Calu3 (cell line): ENCODE data around the gene ADD3. TPM values are rescaled to one million over a fixed set of nuclear protein-coding genes. Genes with fewer than 3 reads are reported as not detected.
"Not testable (repeated sequence)": the region's sequence is repeated elsewhere in the genome, so short reads cannot be mapped to it uniquely, and the experiment has no call there.

Experiments
- BruUV-seq: library from RNA; stranded (reverse); fragments of 400-500 nt; replicated peaks from 2 replicates; lab custom pipeline; 2021; lab: Mats Ljungman, UMichigan
- CTCF ChIA-PET: fragments of 300-600 bp; sonication (Branson Sonifier 250); formaldehyde crosslinking; loops from one replicate; lab custom pipeline; 2022; ENCODE audit warnings: antibody characterized with exemption; lab: Charles Lee
- DNase-seq: peaks from one replicate; pipeline ENCODE4 v3.0.0; 2022
- H3K27ac Mint-ChIP-seq: one replicate; pipeline ENCODE4 v1.8.0; 2022; ENCODE audit warnings: mixed read lengths; ENCODE audit not compliant: unreplicated experiment
- H3K27me3 Mint-ChIP-seq: one replicate; pipeline ENCODE4 v1.8.0; 2022; ENCODE audit warnings: mixed read lengths; ENCODE audit not compliant: unreplicated experiment
- H3K36me3 Mint-ChIP-seq: one replicate; pipeline ENCODE4 v1.8.0; 2022; ENCODE audit warnings: mild to moderate bottlenecking, moderate library complexity, mixed read lengths; ENCODE audit not compliant: insufficient read depth, unreplicated experiment
- H3K4me1 Mint-ChIP-seq: one replicate; pipeline ENCODE4 v1.8.0; 2022; ENCODE audit warnings: mild to moderate bottlenecking, low read depth, mixed read lengths; ENCODE audit not compliant: unreplicated experiment
- H3K4me3 Mint-ChIP-seq: one replicate; pipeline ENCODE4 v1.8.0; 2022; ENCODE audit warnings: mild to moderate bottlenecking, low read depth, moderate library complexity, mixed read lengths; ENCODE audit not compliant: unreplicated experiment
- H3K9me3 Mint-ChIP-seq: one replicate; pipeline ENCODE4 v1.8.0; 2022; ENCODE audit warnings: low read depth, mixed read lengths; ENCODE audit not compliant: unreplicated experiment
- CTCF ChIP-seq: fragments of 200-600 bp; IDR thresholded peaks from one replicate; pipeline ENCODE4 v1.8.0; 2022; ENCODE audit warnings: antibody characterized with exemption; ENCODE audit not compliant: unreplicated experiment
- intact Hi-C: fragments of 100-400 bp; cut with micrococcal nuclease; formaldehyde crosslinking; loops from one replicate; pipeline ENCODE4 v1.10.0; 2022; ENCODE audit not compliant: unreplicated experiment
- total RNA-seq: library from RNA; stranded (reverse); gene quantifications from 2 replicates; pipeline ENCODE4 v1.2.3, GENCODE V29; 2022

Gene ADD3
- total RNA-seq, 1 experiment from 2014 or later = 64.4 TPM

GRCh38 chr10:110107887-110108286 is 100.1 kb downstream of the ADD3 start:
- no TSS peak for BruUV-seq

GRCh38 chr10:110109511-110109910 is 101.7 kb downstream of the ADD3 start:
- no TSS peak for BruUV-seq
- Mint-ChIP-seq H3K36me3 (peaks cover 3% of the 10 kb centered on the region), H3K4me1 (no peaks in the 10 kb centered on the region), H3K27ac (no peak overlapping the region), H3K9me3 (no peaks in the 10 kb centered on the region), H3K4me3 (no peak overlapping the region), H3K27me3 (no peaks in the 10 kb centered on the region)
- CTCF ChIA-PET = no interaction called here
- no peak for DNase-seq
- intact Hi-C loops = loop anchor here (10.0 kb wide), 1 partner anchor 225 kb away; no protein-coding TSS in a partner anchor
- TF ChIP-seq CTCF = no peak

More at GRCh38 chr10:110107887-110108286, 100.1 kb downstream of the ADD3 start:
- CTCF ChIA-PET = no interaction called here
- Mint-ChIP-seq H3K36me3 (no peaks in the 10 kb centered on the region), H3K9me3 (no peaks in the 10 kb centered on the region), H3K27ac (no peak overlapping the region), H3K4me3 (no peak overlapping the region), H3K27me3 (no peaks in the 10 kb centered on the region), H3K4me1 (no peaks in the 10 kb centered on the region)
- no peak for TF ChIP-seq CTCF
- DNase-seq = no peak
- intact Hi-C loops = loop anchor here (10.0 kb wide), 1 partner anchor 223 kb away; no protein-coding TSS in a partner anchor

- Mint-ChIP-seq H3K27me3 (no peaks in the 10 kb centered on the region), H3K36me3 (peaks cover 7% of the 10 kb centered on the region), H3K27ac (no peak overlapping the region), H3K9me3 (no peaks in the 10 kb centered on the region), H3K4me3 (no peak overlapping the region), H3K4me1 (no peaks in the 10 kb centered on the region)
- CTCF ChIA-PET = no interaction called here
- no peak for DNase-seq
- BruUV-seq = no TSS peak
- no peak for TF ChIP-seq CTCF
- intact Hi-C loops = no loop called here
Observed at GRCh38 chr10:110110338-110110737, 102.6 kb downstream of the ADD3 start.

- peaks cover 10% of the 10 kb centered on the region for H3K36me3 Mint-ChIP-seq
- no peak overlapping the region for H3K27ac Mint-ChIP-seq
- DNase-seq = no peak
- no peak overlapping the region for H3K4me3 Mint-ChIP-seq
- no peaks in the 10 kb centered on the region for H3K27me3 Mint-ChIP-seq
- no peak for TF ChIP-seq CTCF
- intact Hi-C loops = no loop called here
- no peaks in the 10 kb centered on the region for H3K9me3 Mint-ChIP-seq
- no TSS peak for BruUV-seq
- CTCF ChIA-PET = no interaction called here
- no peaks in the 10 kb centered on the region for H3K4me1 Mint-ChIP-seq
Observed at GRCh38 chr10:110113670-110114337, 106.0 kb downstream of the ADD3 start.

GRCh38 chr10:110114668-110115067 is 106.9 kb downstream of the ADD3 start:
- intact Hi-C loops, H3K4me3 Mint-ChIP-seq, H3K27me3 Mint-ChIP-seq, DNase-seq, H3K27ac Mint-ChIP-seq, H3K4me1 Mint-ChIP-seq, CTCF ChIA-PET, BruUV-seq, H3K9me3 Mint-ChIP-seq: not testable (repeated sequence)
- H3K36me3 Mint-ChIP-seq = peaks cover 15% of the 10 kb centered on the region
